Measurements from ENCODE around the gene SRL. TPM values are rescaled to one million over a fixed set of nuclear protein-coding genes. Genes with fewer than 3 reads are reported as not detected.

The SRL gene
- polyA plus RNA-seq, 1 donor from 2014 or later = not detected

- H3K9me3 ChIP-seq (ENCODE audit: low read length) = no peaks in the 10 kb centered on the region
- H3K4me2 ChIP-seq (ENCODE audit: low read length) = no peak overlapping the region
- no peaks in the 10 kb centered on the region for H3K27me3 ChIP-seq (ENCODE audit: insufficient read depth, low read depth, low read length)
- no peak overlapping the region for H3K4me3 ChIP-seq (ENCODE audit: low read length)
- H3K9me2 ChIP-seq (ENCODE audit: insufficient read depth, low read length) = no peaks in the 10 kb centered on the region
- H3K36me3 ChIP-seq (ENCODE audit: insufficient read depth, low read length) = no peaks in the 10 kb centered on the region
- no peak overlapping the region for H3K9ac ChIP-seq (ENCODE audit: low read length)
- H2AFZ ChIP-seq (ENCODE audit: low read depth, low read length) = no peak overlapping the region
- H4K20me1 ChIP-seq (ENCODE audit: insufficient read depth) = no peaks in the 10 kb centered on the region
- H3F3A ChIP-seq (ENCODE audit: insufficient read depth, low read length, poor library complexity, severe bottlenecking) = no peaks in the 10 kb centered on the region
- no peaks in the 10 kb centered on the region for H3K79me2 ChIP-seq (replicated peaks; ENCODE audit: insufficient read depth, low read length)
- H3K27ac ChIP-seq (ENCODE audit: low read length) = no peak overlapping the region
- TF ChIP-seq CTCF (IDR thresholded peaks at IDR 0.05; ENCODE audit: poor library complexity, severe bottlenecking) = no peak
- no peak for TF ChIP-seq MXI1 (conservative IDR thresholded peaks at IDR 0.05; ENCODE audit: poor library complexity, severe bottlenecking)
- no peak for TF ChIP-seq EP300 (conservative IDR thresholded peaks at IDR 0.05; ENCODE audit: poor library complexity, severe bottlenecking)
Measured at GRCh38 chr16:4175849-4176248, 66.0 kb downstream of the SRL start.

- H3K27ac ChIP-seq (ENCODE audit: low read length) = no peak overlapping the region
- no peak overlapping the region for H2AFZ ChIP-seq (ENCODE audit: low read depth, low read length)
- H3F3A ChIP-seq (ENCODE audit: insufficient read depth, low read length, poor library complexity, severe bottlenecking) = no peaks in the 10 kb centered on the region
- no peaks in the 10 kb centered on the region for H3K36me3 ChIP-seq (ENCODE audit: insufficient read depth, low read length)
- no peaks in the 10 kb centered on the region for H3K79me2 ChIP-seq (replicated peaks; ENCODE audit: insufficient read depth, low read length)
- H4K20me1 ChIP-seq (ENCODE audit: insufficient read depth) = no peaks in the 10 kb centered on the region
- H3K4me3 ChIP-seq (ENCODE audit: low read length) = no peak overlapping the region
- no peaks in the 10 kb centered on the region for H3K9me2 ChIP-seq (ENCODE audit: insufficient read depth, low read length)
- no peak overlapping the region for H3K4me2 ChIP-seq (ENCODE audit: low read length)
- TF ChIP-seq MXI1 (conservative IDR thresholded peaks at IDR 0.05; ENCODE audit: poor library complexity, severe bottlenecking) (no peak), RAD21 (conservative IDR thresholded peaks at IDR 0.05) (no peak), TAF1 (IDR thresholded peaks at IDR 0.05; ENCODE audit: low read depth) (no peak), REST (IDR thresholded peaks at IDR 0.05; ENCODE audit: borderline replicate concordance) (no peak), EZH2 (IDR thresholded peaks at IDR 0.05; ENCODE audit: borderline replicate concordance, insufficient read depth, low read length, poor library complexity, severe bottlenecking) (no peak), CTCF (IDR thresholded peaks at IDR 0.05; ENCODE audit: poor library complexity, severe bottlenecking) (no peak)
- no peak overlapping the region for H3K9ac ChIP-seq (ENCODE audit: low read length)
- no peaks in the 10 kb centered on the region for H3K9me3 ChIP-seq (ENCODE audit: low read length)
- H3K27me3 ChIP-seq (ENCODE audit: insufficient read depth, low read depth, low read length) = no peaks in the 10 kb centered on the region
Measured at GRCh38 chr16:4172070-4172469, 69.8 kb downstream of the SRL start.
